ENCODE measurements around the gene CDKAL1.

The CDKAL1 gene

DNA sequence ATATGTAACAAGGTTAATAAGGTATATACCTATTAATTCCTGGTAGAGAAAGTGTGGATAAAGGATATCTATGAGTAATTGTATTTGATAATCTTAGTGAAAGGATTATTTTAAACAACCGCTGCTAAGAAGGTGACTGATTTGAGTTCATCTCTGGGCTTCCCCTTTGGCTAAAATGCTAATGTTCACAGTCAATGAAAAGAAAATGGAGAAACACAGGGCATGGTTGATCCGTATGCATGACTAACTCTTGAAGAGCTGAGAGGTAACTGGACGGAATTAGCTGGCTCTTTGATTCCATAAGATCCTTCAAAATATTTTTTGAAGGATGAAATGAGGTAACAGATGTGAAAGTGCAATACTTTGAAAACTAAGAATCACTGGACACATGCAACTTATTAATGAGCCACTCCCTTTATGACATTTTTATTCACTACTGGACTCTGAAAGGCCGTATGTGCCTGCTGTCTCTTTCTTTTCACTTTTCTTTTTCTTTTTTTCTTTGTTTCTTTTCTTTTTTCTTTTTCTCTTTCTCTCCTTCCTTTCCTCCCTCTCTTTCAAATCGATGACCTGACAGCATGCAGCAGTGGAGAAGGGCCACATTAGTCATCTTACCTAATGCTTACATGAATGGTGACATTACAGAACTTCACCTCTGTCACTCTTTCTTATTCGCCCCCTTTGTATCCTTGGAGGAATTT lies 464.6 kb downstream of the CDKAL1 start:
- TF ChIP-seq CTCF (IDR thresholded peaks at IDR 0.05), result no peak
- DNase-seq (ENCODE audit: low spot score), result no peak
- Histone ChIP-seq H3K27ac (no peak overlapping the region), H3K4me3 (no peak overlapping the region)

DNA sequence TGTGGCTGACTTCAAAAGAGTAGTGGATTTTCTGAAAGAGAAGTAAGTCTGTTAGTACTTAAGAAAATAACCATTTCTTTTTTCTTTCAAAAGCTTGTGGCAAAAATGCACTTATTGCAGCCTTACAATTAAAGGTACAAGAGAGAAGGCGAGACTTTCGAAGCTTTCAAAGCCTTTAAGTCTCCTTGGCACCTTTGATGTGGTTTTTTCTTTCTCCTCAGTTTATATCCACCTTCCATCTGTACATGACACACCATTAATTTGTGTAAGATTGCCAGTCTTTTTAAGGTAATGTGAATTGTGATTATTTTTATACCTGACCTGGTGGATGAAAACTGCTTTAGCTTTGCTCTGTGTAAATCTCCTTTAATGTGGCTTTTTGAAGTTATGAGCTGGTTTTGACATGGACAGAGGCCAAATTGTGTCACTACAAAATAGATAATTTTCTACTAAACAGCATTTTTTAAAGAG lies 466.1 kb downstream of the CDKAL1 start:
- no peak overlapping the region for H3K27ac ChIP-seq
- no peak for TF ChIP-seq CTCF (IDR thresholded peaks at IDR 0.05)
- no peak overlapping the region for H3K4me3 ChIP-seq
- DNase-seq (ENCODE audit: low spot score), result no peak

DNA sequence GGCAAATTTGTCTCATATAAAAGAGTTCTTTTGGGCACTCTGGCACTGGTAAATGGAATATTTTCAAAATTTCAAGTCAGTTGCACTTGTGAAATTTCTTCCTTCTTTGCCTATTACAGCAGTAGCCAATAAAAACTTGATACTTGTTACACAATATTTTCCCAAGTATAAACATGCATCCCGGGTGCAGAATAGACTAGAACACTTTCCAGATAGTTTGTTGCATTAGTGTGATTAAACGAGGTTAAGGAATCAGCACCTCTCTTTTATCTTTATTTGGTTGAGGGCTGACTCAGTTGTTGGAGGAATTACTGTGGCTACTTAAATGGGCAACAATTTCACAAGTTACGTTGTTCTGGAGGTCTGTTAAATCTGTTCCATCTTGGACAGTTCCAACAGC lies 467.5 kb downstream of the CDKAL1 start:
- H3K4me3 ChIP-seq, result no peak overlapping the region
- no peak for DNase-seq (ENCODE audit: low spot score)
- no peak for TF ChIP-seq CTCF (IDR thresholded peaks at IDR 0.05)
- no peak overlapping the region for H3K27ac ChIP-seq

DNA sequence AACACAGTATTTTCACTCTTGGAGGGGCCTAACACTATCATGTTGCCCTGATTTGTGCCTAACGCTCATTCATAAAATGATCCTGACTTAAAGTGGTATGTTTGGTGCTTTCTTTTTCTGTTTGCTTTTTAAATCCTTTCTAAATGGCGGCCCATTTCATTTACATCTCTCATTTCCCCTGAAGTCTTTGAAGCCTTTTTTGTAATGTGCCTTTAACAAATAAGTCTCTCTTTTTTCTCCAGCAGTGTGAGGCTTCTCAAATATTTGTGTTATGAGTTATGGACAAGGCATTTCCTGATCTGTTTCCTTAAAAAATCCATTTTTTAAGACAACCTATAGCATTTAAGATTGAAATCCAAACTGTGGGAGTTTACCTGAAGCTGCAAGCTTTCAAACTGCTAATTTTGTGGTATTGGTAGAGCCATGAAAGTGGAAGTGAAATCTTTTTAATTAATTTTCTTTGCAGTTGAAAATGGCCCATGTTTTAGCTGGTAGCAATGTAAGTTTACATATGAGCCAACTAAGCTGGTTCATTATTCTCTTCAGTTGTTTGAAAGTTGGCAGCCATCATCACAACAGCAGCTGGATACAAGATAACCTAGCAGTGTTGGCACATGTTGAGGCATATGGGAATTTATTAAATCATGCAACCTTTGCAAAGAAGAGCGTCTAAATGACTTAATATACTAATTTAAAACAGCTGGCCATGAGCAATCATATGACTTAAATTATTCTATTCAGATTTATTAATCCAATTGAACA lies 469.7 kb downstream of the CDKAL1 start:
- H3K4me3 ChIP-seq, result no peak overlapping the region
- no peak overlapping the region for H3K27ac ChIP-seq

GRCh38 chr6:21005816-21006570 lies 471.7 kb downstream of the CDKAL1 start:
- Histone ChIP-seq H3K4me3 (no peak overlapping the region), H3K27ac (no peak overlapping the region)
- no peak for TF ChIP-seq CTCF (IDR thresholded peaks at IDR 0.05)
- DNase-seq (ENCODE audit: low spot score), result no peak

More for the DNA sequence above, 469.7 kb downstream of the CDKAL1 start:
- no peak for DNase-seq (ENCODE audit: low spot score)
- TF ChIP-seq CTCF (IDR thresholded peaks at IDR 0.05), result no peak

- no peak overlapping the region for H3K4me3 ChIP-seq
- H3K27ac ChIP-seq, result no peak overlapping the region
- no peak for DNase-seq (ENCODE audit: low spot score)
- no peak for TF ChIP-seq CTCF (IDR thresholded peaks at IDR 0.05)
Measured at GRCh38 chr6:21019614-21020013, 485.4 kb downstream of the CDKAL1 start.

All from coronary artery (tissue), 2 donors.